Ramos (cell line): ENCODE measurements around the gene TFPI.

ENCODE experiments used
- in situ Hi-C: fragments of 300-500 bp; cut with MboI; formaldehyde crosslinking; loops from one replicate; pipeline ENCODE4 v1.14.3; 2022; ENCODE audit warnings: low sequenced_read_pairs; ENCODE audit not compliant: unreplicated experiment

The TFPI gene

GRCh38 chr2:187481543-187481942, 72.7 kb downstream of the TFPI start:
- in situ Hi-C loops = no loop called here

- in situ Hi-C loops = no loop called here
These were observed 75.5 kb downstream of the TFPI start for GRCh38 chr2:187478719-187479118.

GRCh38 chr2:187477051-187477450, 77.2 kb downstream of the TFPI start:
- in situ Hi-C loops = no loop called here

- in situ Hi-C loops = no loop called here
These were observed 78.6 kb downstream of the TFPI start for GRCh38 chr2:187475499-187476248.

GRCh38 chr2:187470698-187471097, 83.5 kb downstream of the TFPI start:
- in situ Hi-C loops = no loop called here

GRCh38 chr2:187469538-187469937, 84.7 kb downstream of the TFPI start:
- in situ Hi-C loops = no loop called here

- in situ Hi-C loops = no loop called here
These were observed 86.0 kb downstream of the TFPI start for GRCh38 chr2:187468262-187468661.

GRCh38 chr2:187466129-187466792, 88.0 kb downstream of the TFPI start:
- in situ Hi-C loops = no loop called here

GRCh38 chr2:187462839-187463238, 91.4 kb downstream of the TFPI start:
- in situ Hi-C loops = no loop called here

- in situ Hi-C loops = no loop called here
These were observed 92.7 kb downstream of the TFPI start for GRCh38 chr2:187461294-187462261.

- in situ Hi-C loops = no loop called here
These were observed 95.0 kb downstream of the TFPI start for GRCh38 chr2:187459256-187459655.

GRCh38 chr2:187453078-187453641, 101.1 kb downstream of the TFPI start:
- in situ Hi-C loops = no loop called here

GRCh38 chr2:187451510-187451909, 102.7 kb downstream of the TFPI start:
- in situ Hi-C loops = no loop called here

- in situ Hi-C loops = no loop called here
These were observed 106.9 kb downstream of the TFPI start for GRCh38 chr2:187447336-187447735.

GRCh38 chr2:187446711-187447110, 107.5 kb downstream of the TFPI start:
- in situ Hi-C loops = no loop called here

GRCh38 chr2:187445051-187445450, 109.2 kb downstream of the TFPI start:
- in situ Hi-C loops = no loop called here

- in situ Hi-C loops = no loop called here
These were observed 111.5 kb downstream of the TFPI start for GRCh38 chr2:187442778-187443177.

- in situ Hi-C loops = no loop called here
These were observed 111.9 kb downstream of the TFPI start for GRCh38 chr2:187442378-187442777.

GRCh38 chr2:187440101-187440675, 114.0 kb downstream of the TFPI start:
- in situ Hi-C loops = no loop called here

- in situ Hi-C loops = no loop called here
These were observed 115.8 kb downstream of the TFPI start for GRCh38 chr2:187438455-187438854.
